ENCODE measurements around the gene TYRP1.

- no peak for TF ChIP-seq POLR2A (IDR thresholded peaks at IDR 0.05; ENCODE audit: low read length)
- no peak for TF ChIP-seq GATA1 (IDR thresholded peaks at IDR 0.05; ENCODE audit: low read depth, low read length)
These were observed 42.5 kb downstream of the TYRP1 start for GRCh38 chr9:12735665-12736064.

Measured in erythroblast (primary cell).